Measurements from ENCODE around the gene CSHL1.
"Not testable (repeated sequence)": the region's sequence is repeated elsewhere in the genome, so short reads cannot be mapped to it uniquely, and the experiment has no call there.

- not testable (repeated sequence) for TF ChIP-seq POLR2A (IDR thresholded peaks at IDR 0.05; ENCODE audit: low read length); GATA1 (IDR thresholded peaks at IDR 0.05; ENCODE audit: low read depth, low read length)
Observed at GRCh38 chr17:63918789-63919305, 7.8 kb upstream of the CSHL1 start, which contains the start of gene GH1.

All from erythroblast (primary cell).